GM18517 (cell line): ENCODE measurements around the gene AKR1B15.

Source experiments
- ATAC-seq: cut with Tn5 transposase; IDR thresholded peaks from one replicate; pipeline ENCODE4 v1.9.1; 2021; ENCODE audit warnings: mild to moderate bottlenecking, moderate library complexity; ENCODE audit not compliant: unreplicated experiment

The AKR1B15 gene

DNA sequence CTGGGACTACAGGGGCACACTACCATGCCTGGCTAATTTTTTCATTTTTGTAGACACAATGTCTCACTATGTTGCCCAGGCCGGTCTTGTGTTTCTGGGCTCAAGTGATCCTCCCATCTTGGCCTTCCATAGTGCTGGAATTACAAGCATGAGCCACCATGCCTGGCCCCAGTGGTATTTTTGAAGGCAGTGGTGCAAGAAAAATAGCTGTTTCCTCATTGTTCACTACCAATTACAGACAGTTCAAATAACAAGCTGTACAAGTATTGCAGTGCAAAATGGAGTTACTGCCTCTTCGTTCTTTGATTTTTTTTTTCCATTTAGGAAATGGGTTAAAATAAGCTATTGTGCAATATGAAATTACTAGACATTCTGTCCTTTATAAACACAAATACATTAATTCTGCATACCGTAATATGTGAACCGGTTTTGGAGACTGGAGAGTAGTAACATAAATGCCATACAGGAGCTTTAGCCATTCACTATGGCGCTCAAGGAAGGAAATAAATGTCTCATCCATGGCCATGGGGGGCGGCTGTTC lies 62.8 kb downstream of the AKR1B15 start:
- ATAC-seq: no peak

DNA sequence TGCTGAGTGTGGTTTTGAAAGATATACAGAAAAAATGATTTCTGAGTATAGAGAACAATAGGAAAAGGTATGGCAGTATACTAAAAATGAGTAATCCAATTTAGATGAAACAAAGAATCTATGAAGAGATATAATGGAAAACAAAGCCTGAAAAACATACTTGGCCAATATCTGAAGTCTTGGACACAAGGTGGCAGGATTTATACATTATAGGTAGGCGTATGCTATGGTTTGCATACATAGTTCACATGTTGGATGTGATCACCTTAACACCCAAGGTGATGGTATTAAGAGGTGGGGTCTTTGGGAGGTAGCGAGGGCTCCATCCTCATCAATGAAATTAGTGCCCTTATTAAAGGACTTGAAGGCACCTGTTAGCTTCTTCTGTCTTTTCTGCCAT lies 63.3 kb downstream of the AKR1B15 start:
- no peak for ATAC-seq

- no peak for ATAC-seq
Observed at GRCh38 chr7:134613623-134614347, 64.9 kb downstream of the AKR1B15 start.

DNA sequence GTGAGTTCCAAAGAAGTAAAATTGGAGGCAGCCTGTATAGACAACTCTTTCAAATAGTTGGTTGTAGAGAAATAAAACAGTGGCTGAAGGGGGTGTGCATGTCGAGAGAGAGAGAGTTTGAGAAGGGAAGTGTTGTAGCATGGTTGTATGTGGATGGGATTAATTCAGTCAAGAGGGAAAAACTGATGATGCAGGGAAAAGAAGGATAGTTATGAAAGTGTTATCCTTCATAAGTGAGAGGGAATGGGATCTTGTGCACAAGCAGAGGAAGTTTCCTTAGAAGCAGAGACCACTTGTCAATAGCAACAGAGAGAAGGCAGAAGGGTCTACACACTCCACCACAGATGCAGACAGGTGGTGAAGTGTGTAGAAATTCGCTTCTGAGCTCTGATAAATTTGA lies 67.7 kb downstream of the AKR1B15 start:
- ATAC-seq: no peak

DNA sequence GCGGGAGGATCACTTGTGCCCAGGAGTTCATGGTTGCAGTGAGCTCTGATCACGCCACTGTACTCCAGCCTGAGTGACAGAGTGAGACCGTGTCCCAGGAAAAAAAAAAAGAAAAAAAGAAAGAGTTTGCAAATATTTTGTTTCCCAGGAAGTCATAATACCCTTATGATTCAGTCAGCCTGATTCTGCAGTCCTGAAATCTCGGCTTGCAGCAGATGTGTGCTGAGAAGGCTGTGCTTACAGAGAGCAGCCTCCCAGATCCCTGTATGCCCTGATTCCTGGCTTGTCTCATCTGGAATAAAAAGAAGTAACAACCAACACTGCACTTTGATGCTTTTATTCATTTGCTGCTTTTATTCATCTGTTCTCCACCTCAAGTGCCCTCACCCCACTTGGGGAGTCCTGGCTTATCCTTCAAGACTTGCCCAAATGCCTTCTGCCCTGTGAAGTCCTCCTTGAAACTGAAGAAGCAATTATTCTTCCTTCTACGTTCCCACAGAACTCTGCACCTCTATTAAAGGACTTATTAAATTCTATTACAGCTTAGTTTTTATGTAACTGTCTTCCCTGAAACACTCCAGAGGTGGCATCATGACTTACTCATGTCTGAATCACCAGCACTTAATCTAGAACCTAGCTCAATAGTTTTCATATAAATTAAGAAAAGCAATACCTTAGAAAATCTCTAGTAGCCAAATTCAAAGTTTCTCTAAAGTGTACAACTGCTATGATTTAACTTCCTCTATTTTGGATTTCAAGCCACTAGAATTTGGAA lies 70.0 kb downstream of the AKR1B15 start:
- no peak for ATAC-seq

DNA sequence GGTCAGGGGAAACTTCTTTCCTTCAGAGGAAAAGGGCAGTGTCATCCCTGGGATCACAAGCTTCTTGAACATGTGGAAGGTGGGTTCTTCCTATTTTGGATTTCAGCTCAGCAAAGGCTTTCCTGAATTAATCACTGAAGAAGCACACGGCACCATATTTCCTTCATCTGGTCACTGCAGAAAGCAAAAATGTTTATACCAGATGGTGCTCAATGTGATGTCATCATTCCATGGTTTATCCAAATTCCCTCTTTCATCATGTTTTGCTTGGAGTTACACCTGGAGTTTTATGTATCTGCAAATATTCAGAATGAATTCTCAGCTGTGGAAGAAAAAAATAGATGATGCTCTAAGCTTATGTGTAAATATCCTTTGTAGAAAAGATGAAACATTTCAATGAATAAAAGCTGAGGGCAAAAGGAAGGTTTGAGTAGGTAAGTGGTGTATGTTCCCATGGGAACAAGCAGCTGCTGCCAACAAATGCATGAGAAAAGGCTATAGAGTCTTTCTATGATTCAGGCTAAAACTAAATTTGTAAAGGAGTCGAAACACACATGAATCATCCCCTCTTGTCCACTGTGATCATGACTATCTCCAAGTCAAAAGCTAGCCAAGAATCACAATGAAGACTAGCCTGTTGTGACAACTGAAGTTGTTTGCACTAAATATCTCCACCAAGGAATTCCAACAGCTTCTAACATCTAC lies 70.9 kb downstream of the AKR1B15 start:
- no peak for ATAC-seq

GRCh38 chr7:134622303-134622995 lies 73.5 kb downstream of the AKR1B15 start:
- no peak for ATAC-seq

- no peak for ATAC-seq
Observed at GRCh38 chr7:134623193-134623592, 74.3 kb downstream of the AKR1B15 start.

DNA sequence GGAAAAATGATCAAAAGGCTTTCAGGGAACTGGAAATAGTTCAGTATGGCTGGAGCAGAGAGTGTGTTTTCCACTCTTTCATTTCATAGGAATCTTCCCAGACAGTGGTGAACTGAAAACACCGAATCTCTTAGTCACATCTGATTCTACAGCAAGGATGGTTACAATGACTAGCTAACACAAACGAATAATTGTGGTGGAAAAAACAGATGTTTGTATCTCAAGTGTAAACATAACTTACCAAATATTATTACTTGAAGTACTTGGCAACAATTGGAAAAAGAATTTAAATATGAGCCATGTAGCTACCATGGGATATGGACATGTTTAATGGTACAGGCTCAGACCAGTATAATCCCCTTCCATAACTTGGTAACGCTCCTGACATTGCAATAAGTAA lies 76.6 kb downstream of the AKR1B15 start:
- no peak for ATAC-seq

DNA sequence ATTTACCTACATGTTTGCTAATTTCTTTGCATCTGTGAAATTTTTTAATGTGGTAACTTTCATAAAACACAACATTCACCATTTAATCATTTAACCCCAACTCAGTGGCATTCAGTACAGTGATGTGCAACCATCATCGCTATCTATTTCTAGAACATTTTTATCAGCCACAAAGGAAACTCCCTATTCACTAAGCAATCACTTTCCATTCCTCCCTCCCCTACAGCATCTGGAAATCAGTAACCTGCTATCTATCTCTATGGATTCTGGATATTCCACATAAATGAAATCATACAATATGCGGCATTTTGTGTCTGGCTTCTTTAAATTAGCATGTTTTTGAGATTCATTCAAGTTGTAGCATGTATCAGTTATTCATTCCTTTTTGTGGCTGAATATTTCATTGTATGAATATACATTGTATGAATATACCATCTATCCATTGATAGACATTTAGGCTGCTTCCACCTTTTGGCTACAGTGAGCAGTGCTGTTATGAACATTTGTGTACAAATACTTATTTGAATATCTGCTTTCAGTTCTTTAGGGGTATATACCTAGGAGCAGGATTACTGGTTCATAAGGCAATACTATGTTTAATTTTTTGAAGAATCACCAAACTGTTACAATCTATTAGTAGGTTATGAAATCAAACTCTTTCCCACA lies 78.3 kb downstream of the AKR1B15 start:
- ATAC-seq: no peak

DNA sequence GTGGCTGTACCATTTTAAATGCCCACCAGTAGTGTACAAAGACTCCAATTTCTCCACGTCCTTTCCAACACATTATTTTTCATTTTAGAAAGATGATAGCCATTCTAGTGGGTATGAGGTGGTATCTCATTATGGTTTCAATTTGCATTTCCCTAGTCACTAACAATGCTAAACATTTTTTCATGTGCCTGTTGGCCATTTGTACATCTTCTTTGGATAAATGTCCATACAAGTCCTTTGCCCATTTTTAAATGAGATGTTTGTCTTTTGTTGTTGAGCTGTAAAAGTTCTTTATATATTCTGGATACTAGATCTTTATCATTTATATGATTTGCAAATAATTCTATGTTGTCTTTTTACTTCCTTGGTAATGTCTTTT lies 78.9 kb downstream of the AKR1B15 start:
- no peak for ATAC-seq

DNA sequence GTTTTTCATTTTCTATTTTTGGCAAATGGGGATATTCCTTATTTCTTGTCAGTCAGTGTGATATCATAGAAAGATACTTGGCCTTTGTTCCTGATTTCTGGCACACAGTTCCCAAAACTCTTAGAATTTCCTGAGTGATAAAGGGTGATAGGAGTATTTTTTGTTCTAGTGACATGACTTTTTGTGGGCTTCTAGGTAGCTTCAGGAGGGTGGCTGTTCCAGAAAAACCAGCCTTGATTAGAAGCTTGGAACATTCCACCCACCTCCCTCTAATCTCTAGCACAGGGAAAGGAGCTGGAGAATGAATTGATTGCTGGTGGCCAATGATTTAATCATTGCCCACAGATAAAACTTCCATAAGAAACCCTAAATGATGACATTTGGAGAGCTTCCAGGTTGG lies 80.5 kb downstream of the AKR1B15 start:
- no peak for ATAC-seq
